ENCODE measurements around the gene LHFPL6.

Gene LHFPL6

DNA sequence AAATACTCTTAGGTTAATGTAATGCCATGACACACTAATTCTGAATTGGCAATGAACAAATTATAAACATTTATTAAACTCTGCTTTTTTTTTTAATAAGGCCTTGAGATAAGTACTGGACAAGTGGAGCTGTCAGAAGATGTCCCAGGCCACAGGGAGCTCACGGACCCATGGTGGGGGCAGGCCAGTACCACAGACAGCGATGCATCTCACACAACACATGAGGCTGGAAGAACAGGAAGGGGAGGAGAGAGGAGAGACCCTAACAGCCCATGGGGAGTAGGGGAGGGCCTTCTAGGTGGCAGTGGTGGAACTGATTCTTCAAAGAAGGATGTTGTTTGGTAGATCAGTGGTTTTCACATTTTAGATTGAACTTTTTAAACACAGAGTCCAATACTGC, 128.4 kb downstream of the LHFPL6 start:
- TF ChIP-seq, protein P1, sequence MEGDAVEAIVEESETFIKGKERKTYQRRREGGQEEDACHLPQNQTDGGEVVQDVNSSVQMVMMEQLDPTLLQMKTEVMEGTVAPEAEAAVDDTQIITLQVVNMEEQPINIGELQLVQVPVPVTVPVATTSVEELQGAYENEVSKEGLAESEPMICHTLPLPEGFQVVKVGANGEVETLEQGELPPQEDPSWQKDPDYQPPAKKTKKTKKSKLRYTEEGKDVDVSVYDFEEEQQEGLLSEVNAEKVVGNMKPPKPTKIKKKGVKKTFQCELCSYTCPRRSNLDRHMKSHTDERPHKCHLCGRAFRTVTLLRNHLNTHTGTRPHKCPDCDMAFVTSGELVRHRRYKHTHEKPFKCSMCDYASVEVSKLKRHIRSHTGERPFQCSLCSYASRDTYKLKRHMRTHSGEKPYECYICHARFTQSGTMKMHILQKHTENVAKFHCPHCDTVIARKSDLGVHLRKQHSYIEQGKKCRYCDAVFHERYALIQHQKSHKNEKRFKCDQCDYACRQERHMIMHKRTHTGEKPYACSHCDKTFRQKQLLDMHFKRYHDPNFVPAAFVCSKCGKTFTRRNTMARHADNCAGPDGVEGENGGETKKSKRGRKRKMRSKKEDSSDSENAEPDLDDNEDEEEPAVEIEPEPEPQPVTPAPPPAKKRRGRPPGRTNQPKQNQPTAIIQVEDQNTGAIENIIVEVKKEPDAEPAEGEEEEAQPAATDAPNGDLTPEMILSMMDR (IDR thresholded peaks at IDR 0.05; ENCODE audit: poor library complexity, severe bottlenecking): no peak
- no peak for ATAC-seq (ENCODE audit: low read depth)
- no peak for DNase-seq (ENCODE audit: low spot score)
- no peak overlapping the region for H3K4me3 ChIP-seq (ENCODE audit: severe bottlenecking)
- no peaks in the 10 kb centered on the region for H3K36me3 ChIP-seq (ENCODE audit: low read depth)
- H3K27me3 ChIP-seq (ENCODE audit: insufficient read depth, poor library complexity, severe bottlenecking): no peaks in the 10 kb centered on the region
- no peak overlapping the region for H3K27ac ChIP-seq (ENCODE audit: poor library complexity, severe bottlenecking)
- no peaks in the 10 kb centered on the region for H3K9me3 ChIP-seq (ENCODE audit: severe bottlenecking)
- H3K4me1 ChIP-seq (ENCODE audit: insufficient read depth, poor library complexity, severe bottlenecking): no peaks in the 10 kb centered on the region

DNA sequence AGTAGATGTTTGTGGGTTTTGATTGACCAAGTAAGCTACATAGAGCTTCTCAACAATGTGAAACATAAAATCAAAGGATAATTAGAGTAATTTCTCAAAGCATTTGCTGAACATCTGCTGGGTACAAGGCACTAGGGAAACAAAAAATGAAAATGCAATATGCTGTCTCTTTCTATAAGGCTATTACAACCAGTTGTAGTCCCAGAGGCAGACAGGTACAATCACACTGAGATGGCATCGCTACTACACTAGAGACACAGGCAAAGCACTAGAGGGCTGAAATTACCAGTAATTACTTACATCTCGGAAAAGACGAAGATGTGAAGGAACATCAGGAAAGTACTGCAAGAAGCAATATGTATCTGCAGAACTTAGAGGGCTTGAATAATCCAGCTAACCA, 133.3 kb downstream of the LHFPL6 start:
- Histone ChIP-seq H3K36me3 (ENCODE audit: low read depth) (no peaks in the 10 kb centered on the region), H3K4me1 (ENCODE audit: insufficient read depth, poor library complexity, severe bottlenecking) (no peaks in the 10 kb centered on the region), H3K4me3 (ENCODE audit: severe bottlenecking) (no peak overlapping the region), H3K9me3 (ENCODE audit: severe bottlenecking) (no peaks in the 10 kb centered on the region), H3K27ac (ENCODE audit: poor library complexity, severe bottlenecking) (no peak overlapping the region), H3K27me3 (ENCODE audit: insufficient read depth, poor library complexity, severe bottlenecking) (no peaks in the 10 kb centered on the region)
- TF ChIP-seq, protein P1 (IDR thresholded peaks at IDR 0.05; ENCODE audit: poor library complexity, severe bottlenecking): no peak
- no peak for DNase-seq (ENCODE audit: low spot score)
- no peak for ATAC-seq (ENCODE audit: low read depth)

DNA sequence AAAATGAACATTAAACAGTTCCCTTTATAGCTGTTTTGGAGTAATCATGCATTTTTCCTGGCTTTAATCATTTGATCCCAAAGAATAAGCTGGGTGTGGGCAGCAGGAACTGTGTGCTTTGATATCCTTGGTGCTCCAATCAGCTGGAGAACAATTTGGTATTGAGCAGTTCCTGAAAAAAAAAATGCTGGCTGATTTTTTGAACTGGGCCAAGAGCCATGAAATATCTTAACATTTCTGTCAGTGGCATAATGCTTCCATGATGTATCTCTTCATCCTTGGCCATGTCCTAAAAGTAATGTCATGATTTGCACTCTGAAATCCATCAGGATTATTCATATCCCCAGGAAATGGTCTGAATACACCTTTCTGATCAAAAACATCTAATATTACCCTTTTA, 134.7 kb downstream of the LHFPL6 start:
- DNase-seq (ENCODE audit: low spot score): no peak
- TF ChIP-seq, protein P1 (IDR thresholded peaks at IDR 0.05; ENCODE audit: poor library complexity, severe bottlenecking): no peak
- H3K4me3 ChIP-seq (ENCODE audit: severe bottlenecking): no peak overlapping the region
- H3K9me3 ChIP-seq (ENCODE audit: severe bottlenecking): no peaks in the 10 kb centered on the region
- no peaks in the 10 kb centered on the region for H3K36me3 ChIP-seq (ENCODE audit: low read depth)
- ATAC-seq (ENCODE audit: low read depth): no peak
- no peak overlapping the region for H3K27ac ChIP-seq (ENCODE audit: poor library complexity, severe bottlenecking)
- H3K27me3 ChIP-seq (ENCODE audit: insufficient read depth, poor library complexity, severe bottlenecking): no peaks in the 10 kb centered on the region
- H3K4me1 ChIP-seq (ENCODE audit: insufficient read depth, poor library complexity, severe bottlenecking): no peaks in the 10 kb centered on the region

DNA sequence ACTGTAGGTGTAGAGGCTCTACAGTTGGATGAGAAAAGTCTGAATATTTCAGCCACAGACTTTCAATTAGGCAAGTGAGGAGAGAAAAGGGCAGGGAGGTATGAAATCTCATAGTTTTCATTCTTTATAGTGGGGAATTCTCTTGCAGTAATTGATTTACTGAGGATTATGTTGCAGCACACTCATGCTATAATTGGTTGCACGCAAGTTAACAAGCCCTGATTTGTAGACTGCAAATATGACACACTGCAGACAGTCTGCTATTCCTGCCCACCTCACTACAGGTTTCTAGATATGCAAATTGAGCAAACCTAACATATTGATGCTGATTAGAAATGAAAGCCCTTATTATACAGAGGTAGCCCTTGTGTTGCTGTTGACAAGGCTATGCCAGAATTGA, 139.4 kb downstream of the LHFPL6 start:
- ATAC-seq (ENCODE audit: low read depth) (no peak), DNase-seq (ENCODE audit: low spot score) (no peak)
- Histone ChIP-seq H3K36me3 (ENCODE audit: low read depth) (no peaks in the 10 kb centered on the region), H3K27me3 (ENCODE audit: insufficient read depth, poor library complexity, severe bottlenecking) (no peaks in the 10 kb centered on the region), H3K4me1 (ENCODE audit: insufficient read depth, poor library complexity, severe bottlenecking) (peaks cover 5% of the 10 kb centered on the region), H3K27ac (ENCODE audit: poor library complexity, severe bottlenecking) (no peak overlapping the region), H3K4me3 (ENCODE audit: severe bottlenecking) (no peak overlapping the region), H3K9me3 (ENCODE audit: severe bottlenecking) (no peaks in the 10 kb centered on the region)
- TF ChIP-seq, protein P1 (IDR thresholded peaks at IDR 0.05; ENCODE audit: poor library complexity, severe bottlenecking): no peak

DNA sequence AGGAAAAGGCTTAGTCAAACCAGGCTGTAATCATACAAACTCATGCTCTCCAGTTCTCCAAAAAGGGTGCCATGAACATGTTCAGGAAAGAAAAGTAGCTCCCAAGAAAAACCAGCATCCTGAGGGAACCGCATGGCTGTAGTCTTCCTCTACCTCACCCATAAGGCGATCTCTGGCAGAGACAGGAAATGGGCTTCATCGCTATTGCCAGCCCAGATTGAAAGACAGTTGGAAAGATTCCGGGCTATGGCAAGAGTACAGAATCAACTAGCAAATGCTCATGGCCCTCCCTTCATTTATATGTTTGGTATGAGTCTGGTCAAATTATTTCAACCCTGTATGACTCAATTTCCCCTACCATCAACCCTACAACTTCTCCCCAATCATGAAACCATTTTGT, 140.1 kb downstream of the LHFPL6 start:
- DNase-seq (ENCODE audit: low spot score) (no peak), ATAC-seq (ENCODE audit: low read depth) (no peak)
- Histone ChIP-seq H3K4me1 (ENCODE audit: insufficient read depth, poor library complexity, severe bottlenecking) (peaks cover 5% of the 10 kb centered on the region), H3K27ac (ENCODE audit: poor library complexity, severe bottlenecking) (no peak overlapping the region), H3K27me3 (ENCODE audit: insufficient read depth, poor library complexity, severe bottlenecking) (no peaks in the 10 kb centered on the region), H3K4me3 (ENCODE audit: severe bottlenecking) (no peak overlapping the region), H3K36me3 (ENCODE audit: low read depth) (no peaks in the 10 kb centered on the region), H3K9me3 (ENCODE audit: severe bottlenecking) (no peaks in the 10 kb centered on the region)
- TF ChIP-seq, protein P1 (IDR thresholded peaks at IDR 0.05; ENCODE audit: poor library complexity, severe bottlenecking): no peak
